ENCODE measurements around the gene PRXL2C.

DNA sequence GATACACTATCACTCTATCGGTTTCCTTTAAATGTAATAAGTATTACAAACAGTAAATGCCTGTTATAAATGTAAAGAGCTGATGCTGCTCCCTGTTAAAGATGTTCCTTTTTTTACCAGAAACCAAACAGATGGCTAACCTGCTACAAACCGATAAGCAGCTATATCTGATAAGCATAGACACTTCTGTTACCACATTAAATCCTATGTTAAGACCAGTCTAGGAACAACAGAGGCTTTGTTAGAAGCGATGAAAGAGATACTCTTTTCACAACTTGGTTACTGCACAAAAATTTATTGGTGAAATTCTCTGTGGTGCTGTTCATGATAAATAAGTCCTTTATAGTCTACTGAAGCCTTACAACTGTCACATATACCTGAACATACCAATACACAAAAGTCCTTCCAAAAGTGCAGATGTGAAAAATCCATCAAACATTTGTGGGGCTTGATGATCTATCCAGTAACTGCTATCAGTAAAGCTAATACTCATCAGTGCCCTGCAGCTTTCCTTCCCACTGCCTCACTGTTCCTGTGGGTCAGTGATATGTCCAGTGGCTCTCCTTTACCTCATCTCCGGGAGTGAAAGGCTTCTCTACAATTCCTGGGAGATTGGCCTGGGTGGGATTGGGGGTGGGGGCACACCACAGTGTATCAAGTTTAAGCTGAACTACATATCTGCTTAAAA lies 25.8 kb upstream of the PRXL2C start:
- TF ChIP-seq, protein P1, sequence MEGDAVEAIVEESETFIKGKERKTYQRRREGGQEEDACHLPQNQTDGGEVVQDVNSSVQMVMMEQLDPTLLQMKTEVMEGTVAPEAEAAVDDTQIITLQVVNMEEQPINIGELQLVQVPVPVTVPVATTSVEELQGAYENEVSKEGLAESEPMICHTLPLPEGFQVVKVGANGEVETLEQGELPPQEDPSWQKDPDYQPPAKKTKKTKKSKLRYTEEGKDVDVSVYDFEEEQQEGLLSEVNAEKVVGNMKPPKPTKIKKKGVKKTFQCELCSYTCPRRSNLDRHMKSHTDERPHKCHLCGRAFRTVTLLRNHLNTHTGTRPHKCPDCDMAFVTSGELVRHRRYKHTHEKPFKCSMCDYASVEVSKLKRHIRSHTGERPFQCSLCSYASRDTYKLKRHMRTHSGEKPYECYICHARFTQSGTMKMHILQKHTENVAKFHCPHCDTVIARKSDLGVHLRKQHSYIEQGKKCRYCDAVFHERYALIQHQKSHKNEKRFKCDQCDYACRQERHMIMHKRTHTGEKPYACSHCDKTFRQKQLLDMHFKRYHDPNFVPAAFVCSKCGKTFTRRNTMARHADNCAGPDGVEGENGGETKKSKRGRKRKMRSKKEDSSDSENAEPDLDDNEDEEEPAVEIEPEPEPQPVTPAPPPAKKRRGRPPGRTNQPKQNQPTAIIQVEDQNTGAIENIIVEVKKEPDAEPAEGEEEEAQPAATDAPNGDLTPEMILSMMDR (CRISPR knock-in tag; IDR thresholded peaks at IDR 0.05) = no peak
- no peak for TF ChIP-seq TAF1 (CRISPR knock-in tag; IDR thresholded peaks at IDR 0.05)
- no peak for TF ChIP-seq SMC3 (IDR thresholded peaks at IDR 0.05; ENCODE audit: low read length)
- TF ChIP-seq HDAC2 (CRISPR knock-in tag; IDR thresholded peaks at IDR 0.05) = no peak
- no peak for TF ChIP-seq ZNF232 (CRISPR knock-in tag; IDR thresholded peaks at IDR 0.05; ENCODE audit: borderline replicate concordance)
- TF ChIP-seq HIVEP1 (CRISPR knock-in tag; IDR thresholded peaks at IDR 0.05) = no peak
- TF ChIP-seq JUNB (CRISPR knock-in tag; IDR thresholded peaks at IDR 0.05; ENCODE audit: borderline replicate concordance) = no peak
- no peak for TF ChIP-seq GABPA (IDR thresholded peaks at IDR 0.05; ENCODE audit: low read depth, low read length)
- no peak for TF ChIP-seq GABPA (CRISPR knock-in tag; IDR thresholded peaks at IDR 0.05; ENCODE audit: low read depth)
- TF ChIP-seq MAFF (IDR thresholded peaks at IDR 0.05; ENCODE audit: low read depth, low read length) = no peak
